OCI-LY7 (cell line): ENCODE measurements around the gene TMPRSS2. TPM values are rescaled to one million over a fixed set of nuclear protein-coding genes. Genes with fewer than 3 reads are reported as not detected.

Experiments used
- BruUV-seq: library from RNA; stranded (reverse); fragments of 400-500 nt; replicated peaks from 2 replicates; lab custom pipeline; 2021; lab: Mats Ljungman, UMichigan
- CTCF ChIA-PET: fragments of 300-600 bp; sonication (Branson Sonifier 250); formaldehyde crosslinking; loops from one replicate; lab custom pipeline; 2022; ENCODE audit warnings: antibody characterized with exemption; ENCODE audit not compliant: unreplicated experiment; lab: Charles Lee
- POLR2A ChIA-PET: fragments of 300-600 bp; sonication (Branson Sonifier 250); formaldehyde crosslinking; loops from one replicate; lab custom pipeline; 2022; ENCODE audit warnings: antibody characterized with exemption; lab: Charles Lee
- DNase-seq: peaks from one replicate; pipeline ENCODE4 v3.0.0-alpha.2; 2015; ENCODE audit warnings: low spot score
- H2AFZ ChIP-seq: fragments of 200-600 bp; sonication (generic), shearing (Covaris generic); 2 replicates; pipeline ENCODE4 v1.6.1; 2014; ENCODE audit warnings: mild to moderate bottlenecking, antibody characterized with exemption, low read length, moderate library complexity
- H3K27ac ChIP-seq: fragments of 200-600 bp; sonication (generic); 2 replicates; pipeline ENCODE4 v1.5.1; 2014; ENCODE audit warnings: mixed run types, low read depth, mild to moderate bottlenecking, moderate library complexity, low read length, inconsistent platforms; ENCODE audit not compliant: poor library complexity, severe bottlenecking
- H3K36me3 ChIP-seq: fragments of 200-600 bp; sonication (generic); 2 replicates; pipeline ENCODE4 v1.6.1; 2014; ENCODE audit warnings: mild to moderate bottlenecking, antibody characterized with exemption, low read length, moderate library complexity, mixed read lengths; ENCODE audit not compliant: insufficient read depth
- H3K4me1 ChIP-seq: fragments of 200-600 bp; sonication (generic); 2 replicates; pipeline ENCODE4 v1.5.1; 2014; ENCODE audit warnings: mild to moderate bottlenecking, low read length; ENCODE audit not compliant: insufficient read depth, poor library complexity, severe bottlenecking
- H3K4me2 ChIP-seq: fragments of 200-600 bp; sonication (generic); 2 replicates; pipeline ENCODE4 v1.6.1; 2014; ENCODE audit warnings: mild to moderate bottlenecking, low read length
- H3K4me3 ChIP-seq: fragments of 200-600 bp; sonication (generic); 2 replicates; pipeline ENCODE4 v1.5.1; 2014; ENCODE audit warnings: mild to moderate bottlenecking, low read depth, low read length; ENCODE audit not compliant: poor library complexity, severe bottlenecking
- H3K79me2 ChIP-seq: fragments of 200-600 bp; sonication (generic); 2 replicates; pipeline ENCODE4 v1.6.1; 2016; ENCODE audit warnings: low read depth, mild to moderate bottlenecking, low read length, moderate library complexity, mixed read lengths; ENCODE audit not compliant: insufficient read depth
- H3K9me2 ChIP-seq: fragments of 200-600 bp; sonication (generic); 2 replicates; pipeline ENCODE4 v1.6.1; 2016; ENCODE audit warnings: mild to moderate bottlenecking, low read length, mixed read lengths; ENCODE audit not compliant: insufficient read depth
- H3K9me3 ChIP-seq: fragments of 200-600 bp; sonication (generic); 2 replicates; pipeline ENCODE4 v1.6.1; 2014; ENCODE audit warnings: mild to moderate bottlenecking, mixed run types, low read length, mixed read lengths
- H4K20me1 ChIP-seq: fragments of 200-600 bp; sonication (generic); 2 replicates; pipeline ENCODE4 v1.6.1; 2014; ENCODE audit warnings: mild to moderate bottlenecking, antibody characterized with exemption, low read length, moderate library complexity, mixed read lengths; ENCODE audit not compliant: insufficient read depth
- EZH2phosphoT487 ChIP-seq: fragments of 200-600 bp; sonication (generic); IDR thresholded peaks from 2 replicates; pipeline ENCODE4 v1.6.1; 2018; ENCODE audit warnings: low read depth, borderline replicate concordance, mild to moderate bottlenecking, mixed run types, antibody characterized with exemption, low read length, moderate library complexity, mixed read lengths
- intact Hi-C: fragments of 100-400 bp; cut with micrococcal nuclease; formaldehyde crosslinking; loops from one replicate; pipeline ENCODE4 v1.10.0; 2022; ENCODE audit not compliant: unreplicated experiment
- total RNA-seq, 2 experiments: library from RNA; depleted of rRNA in 1 of 2; stranded (reverse); fragments of >200 nt in 1 of 2; shearing (Covaris generic) in 1 of 2; gene quantifications; 2 replicates each; pipeline ENCODE4 v1.2.3, GENCODE V29; 2014 to 2022
- TF ChIP-seq, protein P1 (sequence below): fragments of 200-600 bp; sonication (generic); conservative IDR thresholded peaks from 2 replicates; pipeline ENCODE4 v1.5.1; 2014; ENCODE audit warnings: mild to moderate bottlenecking, antibody characterized with exemption, low read length, moderate library complexity, mixed read lengths

TMPRSS2 gene
- total RNA-seq, 2 experiments from 2014 or later, result 0.09 TPM; not detected in 1

GRCh38 chr21:41442481-41443186 is 65.3 kb downstream of the TMPRSS2 start:
- no peaks in the 10 kb centered on the region for H3K4me1 ChIP-seq
- H2AFZ ChIP-seq, result no peak overlapping the region
- intact Hi-C loops, result no loop called here
- ChIA-PET POLR2A (no interaction called here), CTCF (no interaction called here)
- TF ChIP-seq, protein P1, sequence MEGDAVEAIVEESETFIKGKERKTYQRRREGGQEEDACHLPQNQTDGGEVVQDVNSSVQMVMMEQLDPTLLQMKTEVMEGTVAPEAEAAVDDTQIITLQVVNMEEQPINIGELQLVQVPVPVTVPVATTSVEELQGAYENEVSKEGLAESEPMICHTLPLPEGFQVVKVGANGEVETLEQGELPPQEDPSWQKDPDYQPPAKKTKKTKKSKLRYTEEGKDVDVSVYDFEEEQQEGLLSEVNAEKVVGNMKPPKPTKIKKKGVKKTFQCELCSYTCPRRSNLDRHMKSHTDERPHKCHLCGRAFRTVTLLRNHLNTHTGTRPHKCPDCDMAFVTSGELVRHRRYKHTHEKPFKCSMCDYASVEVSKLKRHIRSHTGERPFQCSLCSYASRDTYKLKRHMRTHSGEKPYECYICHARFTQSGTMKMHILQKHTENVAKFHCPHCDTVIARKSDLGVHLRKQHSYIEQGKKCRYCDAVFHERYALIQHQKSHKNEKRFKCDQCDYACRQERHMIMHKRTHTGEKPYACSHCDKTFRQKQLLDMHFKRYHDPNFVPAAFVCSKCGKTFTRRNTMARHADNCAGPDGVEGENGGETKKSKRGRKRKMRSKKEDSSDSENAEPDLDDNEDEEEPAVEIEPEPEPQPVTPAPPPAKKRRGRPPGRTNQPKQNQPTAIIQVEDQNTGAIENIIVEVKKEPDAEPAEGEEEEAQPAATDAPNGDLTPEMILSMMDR, result no peak
- no peak for TF ChIP-seq EZH2phosphoT487
- H3K4me3 ChIP-seq, result no peak overlapping the region
- no peak overlapping the region for H3K27ac ChIP-seq
- no peaks in the 10 kb centered on the region for H3K79me2 ChIP-seq
- H3K9me2 ChIP-seq, result no peaks in the 10 kb centered on the region
- no peaks in the 10 kb centered on the region for H4K20me1 ChIP-seq
- no TSS peak for BruUV-seq
- no peaks in the 10 kb centered on the region for H3K9me3 ChIP-seq
- no peak for DNase-seq
- peaks cover 12% of the 10 kb centered on the region; the same call in 1 of the 2 replicates for H3K36me3 ChIP-seq
- no peak overlapping the region for H3K4me2 ChIP-seq

- Histone ChIP-seq H3K9me3 (no peaks in the 10 kb centered on the region), H3K4me3 (no peak overlapping the region), H2AFZ (no peak overlapping the region), H3K79me2 (no peaks in the 10 kb centered on the region), H3K4me2 (no peak overlapping the region), H3K36me3 (peaks cover 14% of the 10 kb centered on the region), H3K27ac (no peak overlapping the region), H3K9me2 (no peaks in the 10 kb centered on the region), H3K4me1 (no peaks in the 10 kb centered on the region), H4K20me1 (no peaks in the 10 kb centered on the region)
- TF ChIP-seq, protein P1, result no peak
- TF ChIP-seq EZH2phosphoT487, result no peak
- no peak for DNase-seq
- intact Hi-C loops, result no loop called here
- ChIA-PET CTCF (no interaction called here), POLR2A (no interaction called here)
- no TSS peak for BruUV-seq
These were observed 66.4 kb downstream of the TMPRSS2 start for GRCh38 chr21:41441546-41441945.

- Histone ChIP-seq H3K79me2 (no peaks in the 10 kb centered on the region), H3K36me3 (peaks cover 33% of the 10 kb centered on the region), H4K20me1 (no peaks in the 10 kb centered on the region), H3K4me3 (no peak overlapping the region), H3K9me3 (peaks cover 10% of the 10 kb centered on the region; the same call in 1 of the 2 replicates), H3K4me2 (no peak overlapping the region), H3K9me2 (no peaks in the 10 kb centered on the region), H2AFZ (no peak overlapping the region), H3K4me1 (no peaks in the 10 kb centered on the region), H3K27ac (no peak overlapping the region)
- intact Hi-C loops, result no loop called here
- no TSS peak for BruUV-seq
- ChIA-PET POLR2A (interaction anchor here (2.4 kb wide), 1 partner anchor 8 kb away, joined by 6 read pairs; no protein-coding TSS in a partner anchor), CTCF (no interaction called here)
- no peak for DNase-seq
- no peak for TF ChIP-seq EZH2phosphoT487
- TF ChIP-seq, protein P1, result no peak
These were observed 68.7 kb downstream of the TMPRSS2 start for GRCh38 chr21:41439248-41439647.
